GM21526 (cell line): ENCODE measurements around the gene HPCAL1.
"Not testable (repeated sequence)": the region's sequence is repeated elsewhere in the genome, so short reads cannot be mapped to it uniquely, and the experiment has no call there.

Experiments
- ATAC-seq: cut with Tn5 transposase; IDR thresholded peaks from one replicate; pipeline ENCODE4 v1.9.1; 2021; ENCODE audit warnings: moderate library complexity; ENCODE audit not compliant: unreplicated experiment, low FRiP score

The HPCAL1 gene

DNA sequence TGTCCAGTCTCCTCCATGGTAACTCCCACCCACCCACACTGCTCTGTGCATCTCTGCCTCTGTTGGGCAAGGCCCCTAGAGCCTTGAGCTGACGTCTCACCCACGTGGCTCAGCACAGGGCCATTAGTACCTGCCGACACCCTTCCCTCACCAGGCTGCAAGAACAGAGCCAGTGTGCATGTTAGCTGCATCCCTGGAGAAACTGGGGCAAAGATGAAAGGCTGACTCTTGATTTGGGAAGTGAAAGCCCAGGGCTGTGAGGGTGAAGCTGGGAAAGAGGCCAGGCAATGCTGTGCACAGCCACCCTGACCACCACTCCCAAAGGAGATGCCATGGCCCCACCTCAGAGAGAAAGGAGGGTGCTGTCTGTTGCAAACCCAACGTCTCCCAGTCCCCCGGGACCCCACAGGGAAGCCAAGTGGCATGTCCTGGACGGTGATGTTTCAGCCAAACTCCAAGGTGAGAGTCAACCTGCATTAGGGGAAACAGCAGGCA lies 20.0 kb upstream of the HPCAL1 start:
- no peak for ATAC-seq

DNA sequence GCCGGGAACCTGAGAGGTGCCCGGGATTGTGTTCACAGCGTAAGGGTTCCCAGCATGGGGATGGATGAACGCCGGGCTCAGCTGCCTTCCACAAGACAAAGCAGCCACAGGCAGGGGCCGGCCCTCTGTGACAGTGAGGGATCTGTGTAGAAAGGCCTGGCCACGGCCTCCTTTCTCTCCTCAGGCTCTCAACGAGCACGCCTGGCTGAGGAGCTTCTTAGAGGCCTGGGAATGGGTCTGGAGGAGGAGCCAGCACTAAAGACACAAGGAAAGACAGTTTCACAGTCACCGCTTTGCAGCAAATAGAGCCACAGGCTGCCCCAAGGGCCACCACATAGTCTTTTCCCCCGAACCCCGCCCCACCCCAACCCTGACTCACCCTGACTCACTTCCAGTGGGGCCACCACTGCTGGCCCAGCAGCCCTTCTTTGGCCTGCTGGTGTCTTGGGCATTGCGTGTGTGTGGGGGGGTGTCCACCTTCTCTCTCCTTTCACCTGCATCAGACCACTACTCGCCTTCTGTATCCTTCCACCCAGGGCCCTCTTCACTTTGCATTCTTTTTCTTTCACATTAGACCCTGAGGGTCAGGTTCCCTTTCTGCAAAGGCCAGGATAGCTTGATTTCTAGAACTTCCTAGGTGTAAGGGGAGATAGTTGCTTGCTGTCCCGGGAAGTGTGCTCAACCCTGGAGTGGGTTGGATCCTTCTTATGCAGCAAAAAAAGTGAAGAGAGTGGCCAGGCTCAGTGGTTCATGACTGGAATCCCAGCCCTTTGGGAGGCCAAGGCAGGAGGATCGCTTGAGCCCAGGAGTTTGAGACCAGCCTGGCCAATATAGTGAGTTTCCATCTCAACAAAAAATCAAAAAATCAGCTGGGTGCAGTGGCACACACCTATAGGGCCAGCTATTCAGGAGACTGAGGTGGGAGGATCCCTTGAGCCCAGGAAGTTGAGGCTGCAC lies 19.3 kb upstream of the HPCAL1 start:
- ATAC-seq, result no peak

DNA sequence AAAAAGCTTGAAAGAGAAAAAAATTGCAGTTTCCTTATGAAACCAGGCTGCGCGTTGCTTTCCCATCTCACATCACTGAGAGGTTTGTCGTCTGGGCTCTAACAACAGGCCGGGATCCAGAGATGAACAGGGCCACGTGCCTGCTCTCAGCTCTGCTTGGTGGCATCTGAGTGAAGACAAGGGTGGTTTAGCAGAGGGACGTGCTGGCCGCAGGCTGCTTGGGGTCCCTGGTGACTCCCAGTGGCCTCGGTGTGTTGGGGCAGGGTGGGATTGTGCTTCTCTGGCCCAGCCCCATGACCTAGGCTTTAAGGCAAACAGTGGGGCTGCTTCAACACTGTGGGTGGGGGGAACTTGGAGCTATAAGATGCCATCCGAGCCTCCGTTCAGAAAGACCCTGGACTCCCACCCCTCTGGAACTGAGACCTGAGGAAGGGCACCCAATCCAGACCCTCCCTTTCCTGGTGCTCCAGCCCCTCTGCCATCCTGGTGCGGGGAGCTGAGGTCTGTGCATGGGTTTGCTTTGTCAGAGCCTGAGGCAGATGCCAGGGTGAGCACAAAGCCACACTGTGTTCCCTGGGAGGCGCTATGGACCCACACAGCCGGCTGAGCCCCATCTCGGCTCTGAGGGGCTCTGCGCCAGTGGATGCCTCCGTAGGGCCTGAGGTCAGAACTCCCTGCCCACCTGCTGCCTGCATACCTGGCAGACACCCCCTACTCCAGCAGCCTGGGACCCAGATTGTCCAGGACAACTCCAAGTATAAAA lies 18.4 kb upstream of the HPCAL1 start:
- ATAC-seq, result no peak

DNA sequence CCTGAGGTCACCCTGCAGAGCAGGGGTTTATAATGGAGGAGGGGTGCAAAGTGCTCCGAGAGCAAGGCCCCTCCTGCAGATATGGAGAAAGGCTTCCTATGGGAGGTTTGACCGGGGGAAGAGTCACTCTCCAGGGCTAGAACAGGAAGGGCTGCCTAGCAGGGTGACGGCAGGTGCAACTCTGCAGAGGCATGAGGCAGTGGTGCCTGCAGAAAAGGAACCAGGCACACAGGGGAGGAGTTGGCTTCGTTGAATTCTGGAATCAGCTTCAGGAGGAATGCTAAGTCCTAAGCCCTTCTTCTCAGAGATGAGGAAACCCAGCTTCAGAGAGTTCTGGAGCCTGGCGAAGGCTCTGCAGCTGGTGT lies 17.5 kb upstream of the HPCAL1 start:
- no peak for ATAC-seq

DNA sequence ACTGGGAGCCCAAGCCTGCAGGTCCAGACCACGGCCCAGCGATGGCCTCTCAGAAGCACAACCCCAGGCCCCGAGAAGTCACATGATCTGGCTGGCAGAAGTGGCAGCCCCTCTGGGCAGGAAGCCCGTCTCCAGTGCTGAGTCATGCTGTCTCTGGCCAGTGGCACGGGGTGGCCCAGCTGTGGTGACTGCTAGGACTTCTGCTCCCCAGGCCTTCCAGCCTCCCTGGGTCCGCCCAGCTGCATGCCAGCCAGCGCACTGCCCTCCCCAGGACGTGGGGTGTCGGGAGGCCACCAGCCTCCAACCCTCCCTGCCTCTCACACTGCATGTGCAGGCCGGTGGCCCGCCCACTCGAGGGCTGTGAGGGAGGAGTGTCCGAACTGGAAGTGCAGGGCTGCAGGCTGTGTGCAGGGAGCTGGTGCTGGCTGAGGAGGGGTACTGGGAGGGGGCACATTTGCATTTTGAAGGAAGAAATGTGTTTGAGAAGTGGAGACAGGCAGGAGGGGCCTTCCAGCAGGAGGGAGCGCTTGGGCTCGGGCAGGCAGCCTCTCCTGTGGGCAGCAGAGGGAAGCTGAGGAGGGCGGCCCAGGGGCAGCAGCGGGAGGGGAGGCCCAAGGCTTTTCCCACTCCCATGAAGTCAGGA lies 17.0 kb upstream of the HPCAL1 start:
- no peak for ATAC-seq

DNA sequence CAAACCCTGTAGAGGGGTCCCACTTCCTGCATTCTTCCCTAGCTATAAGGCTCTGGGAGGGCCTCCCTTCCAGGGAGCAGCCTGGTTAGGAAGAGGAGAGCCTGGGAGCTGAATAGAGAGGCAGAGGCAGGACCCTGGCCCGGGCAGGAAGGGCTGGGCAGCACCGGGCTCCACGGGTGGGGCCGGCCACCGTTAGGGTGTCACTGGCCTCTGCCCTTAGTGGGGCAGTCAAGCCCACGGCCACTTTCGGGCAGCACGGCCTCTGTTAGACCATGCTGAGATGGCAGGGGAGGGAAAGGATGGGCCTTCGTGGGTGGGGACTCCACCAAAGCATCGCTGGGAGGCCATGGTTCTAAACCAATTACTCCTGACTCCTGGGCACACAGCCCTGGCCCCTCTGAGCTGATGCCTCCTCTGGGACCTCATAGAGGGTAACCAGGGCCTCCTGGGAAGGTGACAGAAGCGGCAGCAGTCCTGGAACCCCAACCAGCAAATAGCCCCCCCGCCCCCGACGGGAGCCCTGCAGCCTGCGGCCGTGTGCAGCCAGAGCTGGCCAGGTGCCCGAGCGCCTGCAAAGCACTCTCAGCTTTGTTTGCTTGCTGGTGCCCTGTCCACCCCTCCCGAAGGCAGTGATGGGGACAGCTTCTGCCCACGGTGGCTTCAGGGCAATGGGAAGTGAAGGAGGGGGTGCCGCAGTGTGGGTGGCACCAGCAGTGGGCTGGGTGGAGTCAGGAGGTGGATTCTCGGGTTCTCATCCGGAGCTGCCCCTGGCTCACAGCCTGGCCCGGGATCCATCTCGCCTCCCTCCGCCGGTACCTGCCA lies 16.3 kb upstream of the HPCAL1 start:
- no peak for ATAC-seq

DNA sequence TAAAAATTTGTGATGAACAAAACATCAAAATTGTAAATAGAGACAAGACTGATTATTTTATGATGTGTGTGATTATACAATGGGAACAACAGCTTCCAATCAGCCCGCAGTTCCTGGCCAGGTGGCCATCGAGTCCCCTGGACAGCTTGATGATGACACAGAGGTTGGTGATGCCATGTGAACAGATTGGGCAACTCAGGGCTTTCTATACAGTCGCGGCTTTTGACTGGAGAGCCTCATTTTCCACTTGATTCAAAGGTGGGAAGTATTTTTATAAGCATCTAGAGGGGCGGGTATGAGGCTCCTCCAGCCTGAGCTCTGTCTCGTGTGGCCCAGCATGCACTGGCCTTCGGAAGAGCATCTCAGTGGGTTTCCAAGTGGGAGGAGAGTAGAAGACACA lies 14.9 kb upstream of the HPCAL1 start:
- no peak for ATAC-seq

DNA sequence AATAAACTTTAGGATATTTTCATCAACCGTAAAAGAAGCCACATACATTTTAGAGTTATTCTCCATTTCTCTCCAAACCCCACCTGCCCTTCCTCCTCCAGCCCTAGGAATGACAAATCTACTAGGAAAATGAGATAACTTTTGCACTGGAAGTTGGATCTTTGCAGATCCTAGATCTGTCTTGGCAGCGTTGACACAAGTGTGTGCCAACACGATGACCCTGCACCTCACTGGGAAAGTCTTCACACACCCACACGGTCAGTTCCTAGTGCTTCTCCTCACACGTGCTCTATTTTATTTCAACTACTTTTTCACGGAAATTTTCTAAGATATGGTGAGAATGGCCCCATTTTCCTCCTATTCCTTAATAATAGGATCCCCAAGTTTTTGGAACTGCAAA lies 14.1 kb upstream of the HPCAL1 start:
- ATAC-seq, result no peak

DNA sequence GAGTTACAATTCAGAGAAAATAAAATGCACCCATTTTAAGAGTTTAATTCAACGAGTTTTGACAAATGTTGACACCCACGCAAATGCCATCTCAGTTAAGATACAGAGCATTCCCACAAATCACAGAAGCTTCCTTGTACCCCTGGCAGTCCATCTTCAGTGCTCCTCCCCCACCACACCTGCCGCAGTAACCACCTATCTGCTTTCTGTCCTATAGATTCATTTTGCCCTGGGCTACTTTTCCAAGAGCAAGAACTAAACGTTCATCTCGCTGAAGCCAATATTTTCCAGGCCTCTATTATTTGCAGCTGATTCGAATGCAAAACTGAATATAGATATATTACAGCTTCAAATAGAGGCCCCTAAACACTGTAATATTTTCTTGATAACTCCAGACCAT lies 13.4 kb upstream of the HPCAL1 start:
- no peak for ATAC-seq

DNA sequence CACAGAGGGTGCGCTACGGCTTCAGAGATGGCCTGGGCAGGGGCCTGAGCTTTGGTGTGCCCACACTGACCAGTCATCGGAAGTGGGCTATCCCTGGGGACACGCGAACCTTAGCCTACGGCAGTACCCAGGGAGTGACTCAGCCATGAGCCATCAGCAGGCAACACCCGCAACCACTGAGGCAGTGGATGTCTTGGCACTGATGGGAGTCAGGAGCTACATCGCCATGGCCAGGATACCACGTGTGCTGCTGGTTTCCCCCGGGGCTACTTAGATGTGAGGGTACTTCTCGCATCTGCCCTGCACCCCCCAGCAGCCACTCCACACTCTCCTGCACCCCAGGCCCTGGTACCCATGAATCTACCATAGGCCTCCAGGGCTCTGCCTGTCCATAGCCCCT lies 12.8 kb upstream of the HPCAL1 start:
- no peak for ATAC-seq

DNA sequence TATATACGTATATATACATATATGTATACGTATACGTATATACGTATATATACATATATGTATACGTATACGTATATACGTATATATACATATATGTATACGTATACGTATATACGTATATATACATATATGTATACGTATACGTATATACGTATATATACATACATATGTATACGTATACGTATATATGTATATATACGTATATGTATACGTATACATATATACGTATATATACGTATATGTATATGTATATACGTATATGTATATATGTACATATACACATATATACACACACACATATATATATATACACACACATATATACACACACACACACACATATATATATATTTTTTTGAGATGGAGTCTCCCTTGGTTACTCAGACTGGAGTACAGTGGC lies 11.3 kb upstream of the HPCAL1 start:
- not testable (repeated sequence) for ATAC-seq

DNA sequence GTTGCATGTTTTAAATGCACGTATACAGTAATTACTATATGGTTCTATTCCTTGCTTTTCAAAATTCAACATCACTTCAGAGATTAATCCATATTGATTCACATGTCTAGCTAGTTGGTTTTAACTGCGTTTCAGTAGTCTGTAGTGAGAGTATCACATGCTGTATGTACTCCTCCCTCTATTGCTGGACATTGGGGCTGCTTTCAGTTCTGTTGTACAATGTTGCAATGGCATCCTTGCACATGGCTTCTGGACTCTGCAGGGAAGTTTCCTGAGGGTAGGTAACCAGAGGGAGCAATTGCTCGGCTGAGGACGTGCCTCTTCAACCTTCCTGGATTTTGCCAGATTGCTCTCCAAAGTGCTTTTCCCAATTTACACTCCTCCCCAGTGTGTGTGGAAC lies 10.7 kb upstream of the HPCAL1 start:
- ATAC-seq, result no peak

DNA sequence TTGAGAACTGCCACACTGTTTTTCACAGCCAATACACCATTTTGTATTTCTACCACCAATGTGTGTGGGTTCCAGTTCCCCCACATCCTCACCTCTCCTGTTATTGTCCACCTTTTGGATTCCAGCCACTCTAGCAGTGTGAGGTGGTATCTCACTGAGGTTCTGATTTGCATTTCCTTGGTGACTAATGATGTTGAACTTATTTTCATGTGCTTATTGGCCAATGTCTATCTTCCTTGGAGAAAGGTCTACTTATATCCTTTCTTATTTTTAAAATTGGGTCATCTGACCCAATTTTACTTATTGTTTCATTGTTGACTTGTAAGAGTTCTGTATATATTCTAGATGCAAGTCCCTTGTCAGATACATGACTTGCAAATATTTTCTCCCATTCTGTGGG lies 9.1 kb upstream of the HPCAL1 start:
- no peak for ATAC-seq

DNA sequence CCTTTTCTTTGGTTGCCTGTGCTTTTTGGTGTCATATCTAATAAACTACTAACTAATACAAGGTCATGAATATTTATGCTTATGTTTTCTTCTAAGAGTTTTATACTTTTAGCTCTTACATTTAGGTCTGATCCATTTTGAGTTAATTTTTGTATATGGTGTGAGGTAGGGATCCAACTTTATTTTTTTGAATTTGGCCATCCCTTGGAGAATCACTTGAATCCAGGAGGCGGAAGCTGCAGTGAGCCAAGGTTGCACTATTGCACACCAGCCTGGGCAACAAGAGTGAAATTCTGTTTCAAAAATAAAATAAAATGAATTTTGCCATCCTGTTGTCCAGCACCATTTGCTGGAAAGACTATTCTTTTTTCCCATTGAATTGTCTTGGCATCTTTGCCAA lies 8.6 kb upstream of the HPCAL1 start:
- no peak for ATAC-seq

DNA sequence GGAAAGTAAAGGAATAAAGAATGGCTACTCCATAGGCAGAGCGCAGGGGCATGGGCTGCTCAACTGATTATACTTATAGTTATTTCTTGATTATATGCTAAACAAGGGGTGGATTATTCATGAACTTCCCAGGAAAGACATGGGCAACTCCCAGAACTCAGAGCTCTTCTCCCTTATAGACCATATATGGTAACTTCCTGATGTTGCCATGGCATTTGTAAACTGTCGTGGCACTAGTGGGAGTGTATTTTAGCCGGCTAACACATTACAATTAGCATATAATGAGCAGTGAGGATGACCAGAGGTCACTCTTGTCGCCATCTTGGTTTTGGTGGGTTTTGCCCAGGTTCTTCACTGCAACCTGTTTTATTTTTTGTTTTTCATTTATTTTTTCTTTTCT lies 7.1 kb upstream of the HPCAL1 start:
- not testable (repeated sequence) for ATAC-seq

DNA sequence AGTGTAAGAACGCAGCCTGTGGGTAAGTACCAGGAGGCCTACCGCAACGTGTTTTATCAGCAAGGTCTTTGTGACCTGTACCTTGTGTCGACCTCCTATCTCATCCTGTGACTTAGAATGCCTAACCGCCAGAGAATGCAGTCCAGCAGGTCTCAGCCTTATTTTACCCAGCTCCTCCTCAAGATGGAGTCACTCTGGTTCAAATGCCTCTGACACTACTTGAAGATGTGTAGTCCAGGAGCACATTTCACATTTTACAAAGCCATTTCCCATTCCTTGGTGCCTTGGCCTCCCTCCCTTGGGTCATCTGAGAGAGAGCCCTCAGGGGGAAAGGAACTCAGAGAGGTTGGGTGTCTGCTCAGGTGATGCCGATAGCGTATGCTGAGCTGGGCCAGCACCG lies 6.6 kb upstream of the HPCAL1 start:
- no peak for ATAC-seq

DNA sequence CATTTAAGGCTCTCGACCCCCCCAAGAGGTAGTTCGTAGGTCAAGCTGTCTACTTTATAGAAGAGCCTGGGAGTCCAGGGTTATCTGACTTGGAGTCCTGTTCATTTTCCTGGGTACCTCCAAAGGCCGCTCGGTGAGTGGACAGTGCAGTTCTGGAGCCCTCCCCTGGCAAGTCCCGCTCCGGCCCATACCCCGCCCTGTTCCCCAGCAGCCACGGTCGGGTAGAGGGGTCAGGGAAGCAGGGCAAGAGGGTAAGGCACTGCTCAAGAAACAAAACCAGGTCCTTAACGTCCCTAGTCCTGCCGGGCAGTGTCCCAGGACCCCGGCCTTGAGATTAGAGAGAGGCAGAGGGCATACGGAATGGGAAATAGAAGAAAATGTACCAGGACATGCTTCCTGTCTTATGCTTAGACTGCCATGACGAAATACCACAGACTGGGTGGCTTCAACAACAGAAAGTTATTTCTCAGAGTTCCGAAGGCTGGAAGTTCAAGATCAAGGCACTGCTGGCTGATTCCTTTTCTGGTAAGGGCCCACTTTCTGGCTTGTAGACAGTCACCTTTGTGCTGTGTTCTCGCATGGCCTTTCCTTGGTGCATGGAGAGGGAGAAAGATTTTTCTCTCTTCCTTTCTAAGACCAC lies 5.4 kb upstream of the HPCAL1 start:
- ATAC-seq, result no peak

DNA sequence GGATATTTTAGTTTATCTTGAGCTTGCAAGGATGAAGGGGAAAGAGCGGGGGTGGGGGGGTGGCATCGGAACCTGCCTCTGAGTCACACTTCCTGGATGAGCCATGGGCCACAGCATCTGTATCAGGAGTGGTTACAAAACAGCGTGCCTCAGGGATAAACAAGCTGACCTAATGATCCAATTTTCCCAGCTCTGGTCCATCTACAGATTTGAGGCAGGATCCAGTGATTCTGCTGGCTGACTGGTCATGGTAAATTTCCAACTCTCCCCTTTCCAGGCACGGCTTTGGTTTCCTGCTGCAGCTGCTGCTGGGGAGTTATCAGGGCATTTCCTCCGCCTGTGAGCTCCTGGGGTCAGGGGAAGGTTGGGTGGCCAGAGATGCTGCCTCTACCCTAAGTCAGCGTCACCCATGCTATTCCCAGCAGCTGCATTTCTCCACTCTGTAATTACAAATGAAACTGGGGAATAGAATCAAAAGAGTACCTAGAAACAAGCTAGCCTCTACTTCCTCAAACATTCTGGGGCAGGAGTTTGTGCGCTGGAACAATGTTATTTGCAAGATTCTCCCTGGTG lies 4.7 kb upstream of the HPCAL1 start:
- no peak for ATAC-seq

DNA sequence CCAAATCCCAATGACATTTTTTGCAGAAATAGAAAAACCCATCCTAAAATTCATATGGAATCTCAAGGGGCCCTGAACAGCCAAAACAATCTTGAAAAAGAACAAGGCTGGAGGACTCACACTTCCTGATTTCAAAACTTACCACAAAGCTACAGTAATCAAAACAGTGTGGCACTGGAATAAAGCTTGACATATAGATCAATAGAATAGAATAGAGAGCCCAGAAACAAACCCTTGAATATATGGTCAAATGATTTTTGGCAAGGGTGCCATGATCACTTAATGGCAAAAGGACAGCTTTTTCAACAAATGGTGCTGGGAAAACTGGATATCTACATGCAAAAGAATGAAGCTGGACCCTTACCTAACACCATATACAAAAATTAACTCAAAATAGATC lies 3.9 kb upstream of the HPCAL1 start:
- not testable (repeated sequence) for ATAC-seq
